ENCODE measurements around the gene STPG3.

The STPG3 gene

DNA sequence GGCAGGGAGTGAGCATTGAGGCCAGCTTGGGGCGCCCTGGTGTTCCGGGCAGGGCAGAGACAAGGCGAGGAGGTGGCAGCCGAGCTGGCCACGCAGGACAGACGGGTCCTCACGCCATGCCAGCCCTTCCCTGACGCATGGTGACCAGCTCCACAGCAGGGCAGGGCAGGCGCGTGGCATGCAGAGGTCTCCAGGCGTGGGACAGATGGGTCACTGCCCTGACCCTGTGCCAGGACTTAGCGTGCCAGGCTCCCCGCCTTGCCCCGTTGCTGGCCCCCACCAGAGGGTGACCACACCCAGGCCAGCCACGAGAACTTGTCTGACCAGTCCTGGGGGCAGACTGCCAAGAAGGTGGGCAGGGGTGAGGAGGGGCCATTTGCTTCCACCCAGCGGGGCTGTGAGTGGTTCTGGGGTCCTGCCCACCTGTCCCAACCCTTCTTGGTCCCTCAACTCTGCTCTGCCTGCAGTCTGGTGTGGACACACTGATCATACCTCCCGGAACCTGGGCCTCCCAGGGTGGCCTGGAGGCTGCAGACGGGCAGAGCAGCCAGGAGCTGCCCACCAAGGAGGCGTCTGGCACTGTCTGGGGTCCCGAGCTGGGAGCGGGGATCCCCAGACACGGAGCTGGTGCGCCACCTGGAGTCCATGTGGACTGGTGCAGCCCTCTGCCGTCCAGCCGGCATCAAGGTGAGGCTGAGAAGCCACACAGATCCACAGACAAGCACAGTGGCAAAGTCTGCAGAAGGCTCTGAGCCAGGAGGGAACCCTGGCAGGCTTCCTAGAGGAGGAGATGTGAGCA lies 23.8 kb upstream of the STPG3 start, which contains the start of gene RNF224:
TSS of gene RNF224 (plus strand) at position 449 of the 799 bp plus-strand sequence. CDS start 834 bp downstream, outside the sequence.
- TF ChIP-seq FOXP2 (optimal IDR thresholded peaks at IDR 0.05; ENCODE audit: borderline replicate concordance, extremely low read depth, extremely low read length, insufficient read depth) (no peak), POLR2AphosphoS5 (IDR thresholded peaks at IDR 0.05; ENCODE audit: low read depth, low read length) (no peak), SIN3A (IDR thresholded peaks at IDR 0.05; ENCODE audit: borderline replicate concordance, insufficient read depth, low read length) (no peak)
- TF ChIP-seq, protein P1, sequence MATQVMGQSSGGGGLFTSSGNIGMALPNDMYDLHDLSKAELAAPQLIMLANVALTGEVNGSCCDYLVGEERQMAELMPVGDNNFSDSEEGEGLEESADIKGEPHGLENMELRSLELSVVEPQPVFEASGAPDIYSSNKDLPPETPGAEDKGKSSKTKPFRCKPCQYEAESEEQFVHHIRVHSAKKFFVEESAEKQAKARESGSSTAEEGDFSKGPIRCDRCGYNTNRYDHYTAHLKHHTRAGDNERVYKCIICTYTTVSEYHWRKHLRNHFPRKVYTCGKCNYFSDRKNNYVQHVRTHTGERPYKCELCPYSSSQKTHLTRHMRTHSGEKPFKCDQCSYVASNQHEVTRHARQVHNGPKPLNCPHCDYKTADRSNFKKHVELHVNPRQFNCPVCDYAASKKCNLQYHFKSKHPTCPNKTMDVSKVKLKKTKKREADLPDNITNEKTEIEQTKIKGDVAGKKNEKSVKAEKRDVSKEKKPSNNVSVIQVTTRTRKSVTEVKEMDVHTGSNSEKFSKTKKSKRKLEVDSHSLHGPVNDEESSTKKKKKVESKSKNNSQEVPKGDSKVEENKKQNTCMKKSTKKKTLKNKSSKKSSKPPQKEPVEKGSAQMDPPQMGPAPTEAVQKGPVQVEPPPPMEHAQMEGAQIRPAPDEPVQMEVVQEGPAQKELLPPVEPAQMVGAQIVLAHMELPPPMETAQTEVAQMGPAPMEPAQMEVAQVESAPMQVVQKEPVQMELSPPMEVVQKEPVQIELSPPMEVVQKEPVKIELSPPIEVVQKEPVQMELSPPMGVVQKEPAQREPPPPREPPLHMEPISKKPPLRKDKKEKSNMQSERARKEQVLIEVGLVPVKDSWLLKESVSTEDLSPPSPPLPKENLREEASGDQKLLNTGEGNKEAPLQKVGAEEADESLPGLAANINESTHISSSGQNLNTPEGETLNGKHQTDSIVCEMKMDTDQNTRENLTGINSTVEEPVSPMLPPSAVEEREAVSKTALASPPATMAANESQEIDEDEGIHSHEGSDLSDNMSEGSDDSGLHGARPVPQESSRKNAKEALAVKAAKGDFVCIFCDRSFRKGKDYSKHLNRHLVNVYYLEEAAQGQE (IDR thresholded peaks at IDR 0.05; ENCODE audit: insufficient read depth in 1 of 2, low read depth in 2 of 2, low read length in 2 of 2) = 0 out of 4 replicates have a peak, but pooled peaks of 1 of the 2 experiments have one; percentile 43

DNA sequence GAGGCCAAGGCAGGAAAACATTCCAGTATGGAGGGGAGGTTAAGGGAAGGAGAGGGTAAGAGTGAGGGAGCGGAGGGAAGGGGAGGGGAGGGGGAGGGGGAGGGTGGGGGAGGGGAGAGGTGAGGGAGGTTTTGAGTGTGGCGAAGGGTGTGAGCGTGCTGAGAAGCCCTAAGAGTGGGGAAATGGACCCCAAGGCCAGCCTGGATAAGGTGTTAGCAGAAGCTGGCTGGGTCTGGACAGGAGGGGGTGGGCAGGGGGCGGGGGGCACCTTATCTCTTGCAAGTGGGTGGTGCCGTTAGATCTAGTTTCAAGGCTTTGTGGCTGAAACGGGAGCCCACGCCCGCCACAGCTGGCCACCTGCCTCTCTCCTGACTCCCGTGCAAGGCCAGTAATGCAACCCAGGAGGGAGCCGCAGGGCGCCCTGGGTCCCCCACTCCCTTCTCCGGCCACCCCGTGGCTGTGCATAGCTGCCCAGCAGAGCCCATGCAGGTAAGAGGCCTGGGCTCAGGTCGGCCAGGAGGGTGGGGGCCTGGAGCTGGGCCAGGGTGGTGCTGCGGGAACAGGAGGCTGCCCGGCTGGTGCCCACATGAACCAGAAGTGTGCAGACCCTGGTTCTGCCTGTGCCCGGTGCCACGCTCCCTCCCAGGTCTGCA lies 23.1 kb upstream of the STPG3 start:
- TF ChIP-seq POLR2AphosphoS5 (IDR thresholded peaks at IDR 0.05; ENCODE audit: low read depth, low read length) (no peak), FOXP2 (optimal IDR thresholded peaks at IDR 0.05; ENCODE audit: borderline replicate concordance, extremely low read depth, extremely low read length, insufficient read depth) (no peak), TAF1 (IDR thresholded peaks at IDR 0.05; ENCODE audit: borderline replicate concordance, insufficient read depth, low read length) (no peak), SIN3A (IDR thresholded peaks at IDR 0.05; ENCODE audit: borderline replicate concordance, insufficient read depth, low read length) (no peak)
- TF ChIP-seq, protein P1 (IDR thresholded peaks at IDR 0.05; ENCODE audit: insufficient read depth in 1 of 2, low read depth in 2 of 2, low read length in 2 of 2) = no peak

DNA sequence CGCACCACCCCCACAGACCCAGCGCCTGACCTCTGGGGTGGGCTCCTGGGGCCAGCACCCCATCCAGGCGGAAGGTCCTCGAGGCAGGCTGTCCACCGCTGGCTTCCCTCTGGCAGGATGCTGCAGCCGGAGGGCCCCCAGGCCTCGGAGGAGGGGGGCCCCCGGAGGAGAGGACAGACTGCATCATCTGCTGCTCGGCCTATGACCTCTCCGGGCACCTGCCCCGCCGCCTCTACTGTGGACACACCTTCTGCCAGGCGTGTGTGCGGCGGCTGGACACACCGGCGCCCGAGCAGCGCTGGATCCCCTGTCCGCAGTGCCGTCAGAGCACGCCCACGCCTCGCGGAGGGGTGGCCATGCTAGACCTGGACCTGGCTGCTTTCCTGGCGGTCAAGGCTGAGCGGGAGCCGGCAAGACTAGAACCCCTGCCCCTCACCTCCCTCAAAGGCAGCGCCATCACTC lies 22.5 kb upstream of the STPG3 start:
- TF ChIP-seq SIN3A (IDR thresholded peaks at IDR 0.05; ENCODE audit: borderline replicate concordance, insufficient read depth, low read length) (no peak), TAF1 (IDR thresholded peaks at IDR 0.05; ENCODE audit: borderline replicate concordance, insufficient read depth, low read length) (no peak), FOXP2 (optimal IDR thresholded peaks at IDR 0.05; ENCODE audit: borderline replicate concordance, extremely low read depth, extremely low read length, insufficient read depth) (no peak), POLR2AphosphoS5 (IDR thresholded peaks at IDR 0.05; ENCODE audit: low read depth, low read length) (no peak)
- TF ChIP-seq, protein P1 (IDR thresholded peaks at IDR 0.05; ENCODE audit: insufficient read depth in 1 of 2, low read depth in 2 of 2, low read length in 2 of 2) = no peak

DNA sequence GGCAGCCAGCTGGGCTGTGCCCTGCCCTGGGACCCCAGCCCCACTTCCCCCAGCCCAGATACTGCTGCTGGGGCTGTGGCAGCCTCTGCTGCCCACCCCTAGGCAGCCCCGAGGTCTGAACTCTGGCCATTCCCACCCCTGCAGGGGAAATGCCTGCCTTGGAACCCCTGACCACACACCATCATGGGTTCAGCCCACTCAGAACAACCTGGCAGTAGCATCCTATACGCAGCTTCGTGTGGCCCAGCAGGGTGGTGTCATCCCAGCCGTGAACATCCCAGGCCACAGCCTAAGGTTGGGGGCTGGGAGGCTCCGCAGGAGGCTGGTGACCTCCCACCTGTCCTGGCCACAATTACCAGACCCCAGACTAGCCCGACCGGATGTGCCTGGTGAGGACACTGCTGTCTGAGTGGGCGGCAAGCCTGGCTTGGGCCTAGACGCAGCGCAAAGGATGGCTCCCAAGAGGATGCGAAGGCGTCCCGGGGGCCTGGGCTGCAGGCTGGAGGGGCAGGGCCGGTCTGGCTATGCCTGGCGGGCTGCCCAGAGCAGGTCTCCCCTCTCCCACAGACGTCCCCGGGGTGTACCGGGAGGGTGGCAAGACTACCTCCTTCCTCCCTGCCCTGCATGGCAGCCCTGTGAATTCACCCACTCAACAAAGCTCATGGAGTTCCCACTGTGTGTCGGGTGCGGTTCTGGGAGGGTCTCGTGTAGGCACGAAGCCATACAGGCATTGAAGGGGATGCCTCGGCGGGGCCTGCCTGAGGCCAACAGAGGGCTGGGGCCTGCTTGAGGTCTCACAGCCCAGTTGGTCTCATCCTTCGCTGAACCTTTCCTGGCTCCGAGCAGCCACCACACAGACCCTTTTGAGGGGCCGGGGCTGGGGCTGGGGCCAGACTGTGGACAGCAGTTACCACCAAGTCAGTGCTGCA lies 21.9 kb upstream of the STPG3 start:
- TF ChIP-seq SIN3A (IDR thresholded peaks at IDR 0.05; ENCODE audit: borderline replicate concordance, insufficient read depth, low read length) (no peak), TAF1 (IDR thresholded peaks at IDR 0.05; ENCODE audit: borderline replicate concordance, insufficient read depth, low read length) (no peak), POLR2AphosphoS5 (IDR thresholded peaks at IDR 0.05; ENCODE audit: low read depth, low read length) (no peak), FOXP2 (optimal IDR thresholded peaks at IDR 0.05; ENCODE audit: borderline replicate concordance, extremely low read depth, extremely low read length, insufficient read depth) (no peak)
- TF ChIP-seq, protein P1 (IDR thresholded peaks at IDR 0.05; ENCODE audit: insufficient read depth in 1 of 2, low read depth in 2 of 2, low read length in 2 of 2) = no peak

All from PFSK-1 (cell line).